Adrenal gland (tissue), 12 donors: ENCODE data around the gene KCNJ14. TPM values are rescaled to one million over a fixed set of nuclear protein-coding genes. Genes with fewer than 3 reads are reported as not detected.
A peak's percentile ranks its signal among the peaks of the same experiment; 100 is the strongest.

Experiments
- DNase-seq, 7 donors: peaks; one replicate each; pipeline ENCODE4 v3.0.0-alpha.2; 2019 to 2020
- H3K27ac ChIP-seq, 5 donors: fragments of 200-600 bp; sonication (generic) in 4 of 5; 1 replicate in 3 of 5; 2 replicates in 2 of 5; pipeline versions ENCODE4 v1.5.1 to v1.8.0; 2016 to 2020; ENCODE audit warnings: mild to moderate bottlenecking in 1 of 5
- H3K27me3 ChIP-seq: fragments of 200-600 bp; 2 replicates; pipeline ENCODE4 v1.8.0; 2021
- H3K36me3 ChIP-seq, 2 donors: fragments of 200-600 bp; replicated peaks in 1 of 2; 1 replicate in 1 of 2; 2 replicates in 1 of 2; pipeline versions ENCODE4 v1.5.1 to v1.8.0; 2018 to 2022
- H3K4me1 ChIP-seq, 2 donors: fragments of 200-600 bp; replicated peaks in 1 of 2; 1 replicate in 1 of 2; 2 replicates in 1 of 2; pipeline versions ENCODE4 v1.5.1 to v1.8.0; 2018 to 2021
- H3K4me3 ChIP-seq, 4 donors: fragments of 200-600 bp; sonication (generic) in 3 of 4; one replicate each; pipeline ENCODE4 v1.5.1; 2016 to 2018
- H3K9me3 ChIP-seq, 3 donors: fragments of 200-600 bp; sonication (generic) in 1 of 3; replicated peaks in 1 of 3; 1 replicate in 2 of 3; 2 replicates in 1 of 3; pipeline versions ENCODE4 v1.5.1 to v1.8.0; 2016 to 2021
- CTCF ChIP-seq, 6 experiments: fragments of 450-650 bp in 4 of 6; fragments of 200-600 bp in 2 of 6; sonication (generic) in 1 of 6; IDR thresholded peaks; 1 replicate in 5 of 6; 2 replicates in 1 of 6; pipeline versions ENCODE4 v1.5.1 to v1.8.0; 2016 to 2021; ENCODE audit warnings: antibody characterized with exemption in 6 of 6, mild to moderate bottlenecking in 2 of 6, moderate library complexity in 1 of 6
- POLR2A ChIP-seq, 2 donors: fragments of 450-650 bp; IDR thresholded peaks; one replicate each; pipeline ENCODE4 v1.6.1; 2017; ENCODE audit warnings: antibody characterized with exemption in 2 of 2, mild to moderate bottlenecking in 2 of 2, moderate library complexity in 1 of 2
- WGBS, 4 donors: extraction: QIAGEN DNeasy Blood & Tissue Kit in 2 of 4; methylation state at CpG; one replicate each; pipeline versions ENCODE4 v1.1.5 to v1.1.7; 2013 to 2017; 5-methylcytosine and 5-hydroxymethylcytosine counted together
- intact Hi-C, 2 donors: fragments of 100-400 bp; cut with DNase I; formaldehyde crosslinking; loops; one replicate each; pipeline versions ENCODE4 v1.14.1 to v1.15.0; 2022 to 2023
- polyA plus RNA-seq, 3 donors: library from polyadenylated mRNA; stranded (reverse); fragments of 200-250 nt in 2 of 3; fragments of 350-450 nt in 1 of 3; fragmentation: Illumina TruSeq in 1 of 3; extraction: RNeasy Lipid Tissue Mini Kit (QIAGEN cat#74804) in 1 of 3; gene quantifications; one replicate each; pipeline ENCODE4 v1.2.3, GENCODE V29; 2013 to 2014
- total RNA-seq, 9 donors: library from RNA; depleted of rRNA in 4 of 9; stranded (reverse); fragments of >200 nt in 4 of 9; fragments of 120-200 nt in 1 of 9; fragmentation: NEBNext Ultra II Directional in 1 of 9; extraction: Animal tissue kit (Norgen Biotek cat#: 25700) in 1 of 9; gene quantifications; one replicate each; pipeline versions ENCODE4 v1.1.0 to v1.2.4, GENCODE V29; 2013 to 2023
- donor health status: healthy with polysubstance abuse.
- donor health status: Bipolar disorder and iron deficiency.
- donor health status: DM: yes; HTN: yes; CAD: no.
- donor health status: DM: no; HTN: no; CAD: no.
- donor health status: DM: no; HTN: no; CAD: no.
- donor health status: DM: yes; HTN: yes; CAD: no.

KCNJ14 gene
- total and polyA plus RNA-seq, 12 donors: 0.09 to 0.83 (median 0.42) TPM

- H3K4me1 ChIP-seq: peaks cover 17 to 26% of the 10 kb centered on the region in 2 donors
- WGBS, 4 donors: 86 to 89% (median 88%) methylated on average over 11 to 14 of the region's 14 CpGs
- intact Hi-C loops: no loop called here
Observed at GRCh38 chr19:48473161-48473966, 18.0 kb downstream of the KCNJ14 start.

GRCh38 chr19:48474084-48474592 lies 18.8 kb downstream of the KCNJ14 start:
- H3K4me1 ChIP-seq: peaks cover 17 to 24% of the 10 kb centered on the region in 2 donors
- H3K4me3 ChIP-seq: no peak overlapping the region
- no peak for DNase-seq
- peaks cover 0 to 80% of the 10 kb centered on the region in 2 donors for H3K36me3 ChIP-seq
- H3K27me3 ChIP-seq: no peaks in the 10 kb centered on the region
- intact Hi-C loops: no loop called here
- no peaks in the 10 kb centered on the region for H3K9me3 ChIP-seq
- WGBS, 4 donors: 79 to 83% (median 82%) methylated on average over 9 to 16 of the region's 16 CpGs
- TF ChIP-seq CTCF (IDR thresholded peaks at IDR 0.05): no peak
- no peak for TF ChIP-seq POLR2A (IDR thresholded peaks at IDR 0.05)
- no peak overlapping the region for H3K27ac ChIP-seq

More at GRCh38 chr19:48473161-48473966, 18.0 kb downstream of the KCNJ14 start:
- no peaks in the 10 kb centered on the region for H3K9me3 ChIP-seq
- H3K4me3 ChIP-seq: no peak overlapping the region
- H3K27me3 ChIP-seq: no peaks in the 10 kb centered on the region
- no peak overlapping the region for H3K27ac ChIP-seq
- peaks cover 0 to 79% of the 10 kb centered on the region in 2 donors for H3K36me3 ChIP-seq
- TF ChIP-seq CTCF (IDR thresholded peaks at IDR 0.05) (no peak), POLR2A (IDR thresholded peaks at IDR 0.05) (no peak)
- no peak for DNase-seq

GRCh38 chr19:48475369-48476068 lies 20.1 kb downstream of the KCNJ14 start:
- intact Hi-C loops: no loop called here
- H3K27ac ChIP-seq: peak overlapping the region in 2 of 5 donors; percentile 43 to 49
- WGBS, 4 donors: 53 to 68% (median 61%) methylated on average over 5 to 17 of the region's 17 CpGs
- peaks cover 10 to 16% of the 10 kb centered on the region in 2 donors for H3K4me1 ChIP-seq
- H3K9me3 ChIP-seq: no peaks in the 10 kb centered on the region
- peaks cover 0 to 77% of the 10 kb centered on the region in 2 donors for H3K36me3 ChIP-seq
- peak in 4 of 7 donors; percentile 58 to 66 (median 64) for DNase-seq
- H3K27me3 ChIP-seq: no peaks in the 10 kb centered on the region
- no peak overlapping the region for H3K4me3 ChIP-seq
- TF ChIP-seq CTCF (IDR thresholded peaks at IDR 0.05) (peak in 1 of 6 experiments; percentile 9), POLR2A (IDR thresholded peaks at IDR 0.05) (no peak)

GRCh38 chr19:48476176-48476575 lies 20.8 kb downstream of the KCNJ14 start:
- Histone ChIP-seq H3K9me3 (no peaks in the 10 kb centered on the region), H3K27me3 (no peaks in the 10 kb centered on the region), H3K36me3 (peaks cover 0 to 70% of the 10 kb centered on the region in 2 donors), H3K27ac (peak overlapping the region in 1 of 5 donors; percentile 49), H3K4me3 (no peak overlapping the region), H3K4me1 (peaks cover 9 to 18% of the 10 kb centered on the region in 2 donors)
- no peak for DNase-seq
- TF ChIP-seq CTCF (IDR thresholded peaks at IDR 0.05) (no peak), POLR2A (IDR thresholded peaks at IDR 0.05) (no peak)
- 89 to 97% (median 92%) methylated on average over 9 of the region's 9 CpGs for WGBS, 4 donors
- intact Hi-C loops: no loop called here
